Measurements from ENCODE around the gene MAD2L1BP. TPM values are rescaled to one million over a fixed set of nuclear protein-coding genes. Genes with fewer than 3 reads are reported as not detected.

MAD2L1BP gene
- total and polyA plus RNA-seq, 2 of the 4 experiments (the other 2 are of a cell fraction): 28.1 to 50.2 TPM

GRCh38 chr6:43616725-43617472 is 18.7 kb upstream of the MAD2L1BP start:
- Histone ChIP-seq H2BK5ac (ENCODE audit: low read depth, low read length, poor library complexity, severe bottlenecking) (no peak overlapping the region), H3K4me2 (ENCODE audit: low read depth, low read length) (no peak overlapping the region), H3K79me1 (ENCODE audit: low read depth in 1 of 2, low read length in 2 of 2) (peaks cover 10 to 35% of the 10 kb centered on the region in 2 experiments), H2AFZ (replicated peaks; ENCODE audit: low read length, poor library complexity) (no peak overlapping the region), H3K27ac (ENCODE audit: insufficient read depth, low read length) (no peak overlapping the region), H3K9me1 (ENCODE audit: insufficient read depth, low read length) (peaks cover 5% of the 10 kb centered on the region), H3K18ac (ENCODE audit: low read depth, low read length) (no peak overlapping the region), H4K5ac (ENCODE audit: low read depth, low read length) (no peak overlapping the region), H2AK5ac (ENCODE audit: low read depth, low read length) (no peak overlapping the region), H4K91ac (ENCODE audit: insufficient read depth, low read depth, low read length) (no peak overlapping the region), H3K36me3 (ENCODE audit: control insufficient read depth, insufficient read depth, low read length) (peaks cover 36% of the 10 kb centered on the region), H2BK15ac (ENCODE audit: low read depth, low read length) (no peak overlapping the region), H3K14ac (replicated peaks; ENCODE audit: low read depth, low read length) (no peak overlapping the region), H2BK120ac (ENCODE audit: low read depth, low read length) (no peak overlapping the region), H3K56ac (ENCODE audit: extremely low read depth, insufficient read depth, low read length) (no peak overlapping the region), H3K4me1 (ENCODE audit: control insufficient read depth, insufficient read depth, low read length) (no peaks in the 10 kb centered on the region), H4K20me1 (ENCODE audit: insufficient read depth, low read length) (no peaks in the 10 kb centered on the region; the same call in 1 of the 2 replicates), H2AK9ac (replicated peaks; ENCODE audit: low read depth, low read length, poor library complexity) (no peak overlapping the region), H3K4ac (ENCODE audit: low read depth, low read length) (no peak overlapping the region), H3K9me3 (ENCODE audit: control insufficient read depth, insufficient read depth, low read length) (no peaks in the 10 kb centered on the region), H3K4me3 (ENCODE audit: insufficient read depth, low read depth, low read length) (no peak overlapping the region), H3K23ac (ENCODE audit: low read depth, low read length) (no peak overlapping the region), H3K9ac (ENCODE audit: low read depth, low read length) (no peak overlapping the region), H3K27me3 (ENCODE audit: control insufficient read depth, insufficient read depth, low read length) (no peaks in the 10 kb centered on the region), H2BK20ac (ENCODE audit: low read depth, low read length) (no peak overlapping the region), H4K8ac (ENCODE audit: low read depth in 2 of 2, low read length in 2 of 2) (no peak overlapping the region)
- BruUV-seq (replicated peaks): no TSS peak
- POLR2A ChIA-PET (ENCODE audit: unreplicated experiment): no interaction called here
- CTCF ChIA-PET: interaction anchor here (0.6 to 0.7 kb wide), 2 partner anchors 8 to 1800 kb away, joined by 3 to 6 read pairs; no protein-coding TSS in a partner anchor
- TF ChIP-seq MXI1 (IDR thresholded peaks at IDR 0.05; ENCODE audit: borderline replicate concordance, low read depth, low read length) (no peak), FOS (IDR thresholded peaks at IDR 0.05; ENCODE audit: low read depth, low read length) (no peak), BHLHE40 (IDR thresholded peaks at IDR 0.05; ENCODE audit: low read depth, low read length) (no peak), USF2 (IDR thresholded peaks at IDR 0.05; ENCODE audit: low read depth, low read length) (no peak), MAFK (IDR thresholded peaks at IDR 0.05; ENCODE audit: low read depth, low read length) (no peak), CEBPB (IDR thresholded peaks at IDR 0.05; ENCODE audit: low read depth, low read length) (no peak), RFX5 (IDR thresholded peaks at IDR 0.05; ENCODE audit: low read depth, low read length) (no peak), NFE2L2 (IDR thresholded peaks at IDR 0.05; ENCODE audit: low read depth, low read length) (no peak), RCOR1 (IDR thresholded peaks at IDR 0.05; ENCODE audit: insufficient replicate concordance, low read length) (no peak), CTCF (conservative IDR thresholded peaks at IDR 0.05; ENCODE audit: low read depth, low read length) (no peak), SMC3 (IDR thresholded peaks at IDR 0.05; ENCODE audit: low read depth, low read length) (no peak), RAD21 (IDR thresholded peaks at IDR 0.05; ENCODE audit: low read length) (no peak), POLR2A (IDR thresholded peaks at IDR 0.05; ENCODE audit: low read depth, low read length) (no peak), MAZ (IDR thresholded peaks at IDR 0.05; ENCODE audit: borderline replicate concordance, low read depth, low read length) (no peak), CHD1 (IDR thresholded peaks at IDR 0.05; ENCODE audit: low read depth, low read length) (no peak)
- TF ChIP-seq, protein P1, sequence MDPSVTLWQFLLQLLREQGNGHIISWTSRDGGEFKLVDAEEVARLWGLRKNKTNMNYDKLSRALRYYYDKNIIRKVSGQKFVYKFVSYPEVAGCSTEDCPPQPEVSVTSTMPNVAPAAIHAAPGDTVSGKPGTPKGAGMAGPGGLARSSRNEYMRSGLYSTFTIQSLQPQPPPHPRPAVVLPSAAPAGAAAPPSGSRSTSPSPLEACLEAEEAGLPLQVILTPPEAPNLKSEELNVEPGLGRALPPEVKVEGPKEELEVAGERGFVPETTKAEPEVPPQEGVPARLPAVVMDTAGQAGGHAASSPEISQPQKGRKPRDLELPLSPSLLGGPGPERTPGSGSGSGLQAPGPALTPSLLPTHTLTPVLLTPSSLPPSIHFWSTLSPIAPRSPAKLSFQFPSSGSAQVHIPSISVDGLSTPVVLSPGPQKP (IDR thresholded peaks at IDR 0.05; ENCODE audit: borderline replicate concordance, low read depth, low read length): no peak
- ATAC-seq (ENCODE audit: low read depth) (no peak), DNase-seq (no peak)
- intact Hi-C loops (cut with micrococcal nuclease): no loop called here
- dilution Hi-C loops (cut with HindIII; ENCODE audit: low sequenced_read_pairs, unreplicated experiment): no loop called here
- 80% methylated on average over 2 of the region's 9 CpGs; no CpG with 5 or more reads in 1 of the 2 experiments for WGBS, 2 experiments (ENCODE audit: extremely low coverage in 2 of 2, insufficient read length in 1 of 2)
- in situ Hi-C loops (cut with MboI; ENCODE audit: low sequenced_read_pairs): no loop called here

All from IMR-90 (cell line).